ENCODE measurements around the gene LY6G6D.
A peak's percentile ranks its signal among the peaks of the same experiment; 100 is the strongest.

The LY6G6D gene

DNA sequence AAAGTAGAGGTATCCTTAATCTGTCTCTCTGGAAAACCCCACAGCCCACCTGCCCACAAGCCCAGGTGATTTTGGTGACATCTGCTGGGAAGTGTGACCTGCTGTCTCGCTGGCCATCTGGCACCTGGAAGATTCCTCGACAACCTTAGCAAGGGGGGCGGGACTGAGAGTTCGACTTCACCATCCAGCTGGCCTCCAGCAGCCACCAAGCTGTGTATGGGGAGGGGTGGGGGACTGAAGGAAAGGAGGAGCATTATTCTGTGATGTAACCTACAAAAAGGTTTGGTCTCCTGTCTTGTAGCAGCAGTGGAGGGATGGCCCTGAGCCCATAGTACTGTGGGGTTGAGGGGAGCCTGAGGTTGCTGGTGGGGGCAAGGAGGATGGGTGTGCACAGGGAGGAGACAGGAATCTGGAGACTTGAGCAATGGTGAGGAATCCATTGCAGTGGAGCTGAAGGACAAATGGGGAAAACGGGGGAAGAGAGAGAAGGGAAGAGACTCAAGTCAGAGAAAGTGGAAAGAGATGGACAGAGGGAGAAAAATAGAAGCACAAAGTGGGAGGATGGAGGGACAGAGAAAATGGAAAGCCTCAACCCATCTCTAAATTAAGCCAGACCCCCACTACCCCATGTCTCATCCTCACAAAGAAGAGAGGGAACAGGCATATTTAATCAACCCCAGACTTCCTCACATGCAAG, 4.5 kb upstream of the LY6G6D start:
- no peaks in the 10 kb centered on the region for H3K36me3 ChIP-seq
- no peaks in the 10 kb centered on the region for H3K27me3 ChIP-seq
- H3K27ac ChIP-seq = peak overlapping the region in 8 of 11 experiments; percentile 19 to 56 (median 48); a peak in 13 of 22 replicates
- H3K4me2 ChIP-seq = peak overlapping the region; percentile 63 to 86 (median 82)
- peaks cover 50 to 90% (median 74%) of the 10 kb centered on the region in 10 experiments for H3K4me1 ChIP-seq
- no peaks in the 10 kb centered on the region for H4K20me1 ChIP-seq
- H3K9me3 ChIP-seq (replicated peaks in 1 of 11) = no peaks in the 10 kb centered on the region
- TF ChIP-seq Cebpa-rat (IDR thresholded peaks at IDR 0.05) = no peak
- H3K9ac ChIP-seq = peak overlapping the region in 4 of 11 experiments; percentile 4 to 46 (median 21); a peak in 5 of 22 replicates
- H3K4me3 ChIP-seq = peak overlapping the region in 2 of 10 experiments; percentile 21 to 30; a peak in 2 of 20 replicates

DNA sequence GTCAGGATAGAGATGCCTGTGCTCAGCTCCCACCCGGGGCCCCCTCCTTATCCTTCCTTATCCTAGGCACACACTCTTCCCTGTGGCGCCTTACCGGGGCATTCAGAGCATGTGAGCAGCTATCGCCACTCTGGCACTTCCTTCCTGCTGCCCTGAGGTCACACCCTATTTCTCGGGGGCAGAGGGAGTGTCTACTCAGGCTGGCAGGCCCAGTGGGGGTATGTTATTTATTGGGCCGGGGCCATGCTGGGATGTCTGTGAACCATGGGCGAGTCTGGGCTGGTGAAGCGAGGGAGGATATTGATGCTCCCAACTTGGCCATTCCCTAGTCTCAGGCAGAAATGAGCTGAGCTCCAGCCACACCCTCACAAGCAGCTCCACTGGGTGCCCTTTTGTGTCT, 3.9 kb upstream of the LY6G6D start:
- H3K9me3 ChIP-seq (replicated peaks in 1 of 11) = no peaks in the 10 kb centered on the region
- no peaks in the 10 kb centered on the region for H3K36me3 ChIP-seq
- no peaks in the 10 kb centered on the region for H3K27me3 ChIP-seq
- peak overlapping the region; percentile 63 to 86 (median 82) for H3K4me2 ChIP-seq
- H3K4me3 ChIP-seq = peak overlapping the region in 2 of 10 experiments; percentile 21 to 30; a peak in 2 of 20 replicates
- H3K4me1 ChIP-seq = peaks cover 50 to 89% (median 74%) of the 10 kb centered on the region in 10 experiments
- no peak for TF ChIP-seq Cebpa-rat (IDR thresholded peaks at IDR 0.05)
- peak overlapping the region in 4 of 11 experiments; percentile 4 to 46 (median 21); a peak in 7 of 22 replicates for H3K9ac ChIP-seq
- no peaks in the 10 kb centered on the region for H4K20me1 ChIP-seq
- peak overlapping the region in 7 of 11 experiments; percentile 26 to 56 (median 50); a peak in 12 of 22 replicates for H3K27ac ChIP-seq

DNA sequence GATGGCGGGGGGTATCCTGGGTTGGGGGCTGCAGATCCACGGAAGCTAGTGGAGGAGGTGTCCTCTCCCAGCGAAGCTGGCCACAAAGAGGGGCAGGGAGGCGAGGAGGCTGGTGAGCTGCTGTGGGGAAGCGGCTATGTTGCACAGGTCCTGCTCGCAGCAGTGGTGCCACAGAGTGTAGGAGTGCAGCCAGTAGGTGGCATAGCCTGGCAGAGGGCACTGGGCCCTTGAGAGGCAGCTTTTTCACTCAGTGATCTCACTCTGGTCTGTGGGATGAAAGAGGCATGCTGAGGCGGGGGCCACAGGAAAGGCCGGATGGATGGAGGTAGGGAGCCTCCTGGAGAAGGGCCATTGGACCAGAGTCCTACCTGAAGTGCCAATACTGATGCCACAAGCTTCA, 2.9 kb upstream of the LY6G6D start:
- peak overlapping the region; percentile 63 to 86 (median 82) for H3K4me2 ChIP-seq
- peaks cover 48 to 78% (median 64%) of the 10 kb centered on the region in 10 experiments for H3K4me1 ChIP-seq
- H4K20me1 ChIP-seq = no peaks in the 10 kb centered on the region
- H3K4me3 ChIP-seq = no peak overlapping the region
- H3K9ac ChIP-seq = peak overlapping the region in 6 of 11 experiments; percentile 13 to 60 (median 32); a peak in 5 of 22 replicates
- H3K36me3 ChIP-seq = no peaks in the 10 kb centered on the region
- peak overlapping the region in 3 of 11 experiments; percentile 6 to 40 (median 15); a peak in 2 of 22 replicates for H3K27ac ChIP-seq
- no peak for TF ChIP-seq Cebpa-rat (IDR thresholded peaks at IDR 0.05)
- H3K27me3 ChIP-seq = no peaks in the 10 kb centered on the region
- no peaks in the 10 kb centered on the region for H3K9me3 ChIP-seq (replicated peaks in 1 of 11)

DNA sequence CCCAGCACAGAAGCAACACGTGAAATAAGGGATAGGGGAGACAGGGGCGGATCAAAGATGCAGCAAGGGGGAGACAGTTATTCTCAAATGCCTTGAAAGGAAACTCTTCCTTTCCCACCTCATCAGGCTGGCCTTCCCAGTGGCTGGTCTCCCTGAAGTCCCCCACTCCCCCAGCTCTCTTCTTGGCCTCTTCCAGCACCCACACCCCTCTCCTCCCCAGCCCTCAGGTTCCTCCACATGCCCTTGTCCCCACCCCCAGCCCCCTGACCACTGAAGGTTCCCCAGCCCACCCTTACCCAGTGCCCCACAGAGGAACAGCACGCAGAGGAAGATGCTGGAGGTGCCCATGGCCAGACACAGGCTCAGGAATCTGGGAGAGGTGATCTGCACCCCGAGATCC, 1.7 kb upstream of the LY6G6D start:
- Histone ChIP-seq H3K36me3 (no peaks in the 10 kb centered on the region), H3K4me2 (peak overlapping the region; percentile 46 to 68 (median 62); a peak in 20 of 22 replicates), H3K27me3 (no peaks in the 10 kb centered on the region), H3K27ac (peak overlapping the region in 2 of 11 experiments; percentile 34 to 46; a peak in 1 of 22 replicates), H3K9ac (peak overlapping the region in 9 of 11 experiments; percentile 0 to 63 (median 45); a peak in 9 of 22 replicates), H3K4me1 (peaks cover 43 to 67% (median 53%) of the 10 kb centered on the region in 10 experiments), H3K4me3 (no peak overlapping the region), H3K9me3 (replicated peaks in 1 of 11) (no peaks in the 10 kb centered on the region), H4K20me1 (no peaks in the 10 kb centered on the region)
- TF ChIP-seq Cebpa-rat (IDR thresholded peaks at IDR 0.05) = no peak

GRCh38 chr6:31713991-31714684, 1.0 kb upstream of the LY6G6D start:
- no peak for TF ChIP-seq Cebpa-rat (IDR thresholded peaks at IDR 0.05)
- H4K20me1 ChIP-seq = no peaks in the 10 kb centered on the region
- no peak overlapping the region for H3K4me3 ChIP-seq
- no peaks in the 10 kb centered on the region for H3K9me3 ChIP-seq (replicated peaks in 1 of 11)
- no peaks in the 10 kb centered on the region for H3K27me3 ChIP-seq
- H3K36me3 ChIP-seq = no peaks in the 10 kb centered on the region
- H3K4me1 ChIP-seq = peaks cover 43 to 60% (median 51%) of the 10 kb centered on the region in 10 experiments
- peak overlapping the region; percentile 0 to 63 (median 43); a peak in 15 of 22 replicates for H3K9ac ChIP-seq
- peak overlapping the region in 6 of 11 experiments; percentile 7 to 46 (median 18); a peak in 10 of 22 replicates for H3K27ac ChIP-seq
- H3K4me2 ChIP-seq = peak overlapping the region; percentile 46 to 68 (median 62)

- no peak overlapping the region for H3K4me3 ChIP-seq
- no peaks in the 10 kb centered on the region for H3K36me3 ChIP-seq
- H3K27me3 ChIP-seq = no peaks in the 10 kb centered on the region
- TF ChIP-seq Cebpa-rat (IDR thresholded peaks at IDR 0.05) = no peak
- no peak overlapping the region for H3K4me2 ChIP-seq
- H4K20me1 ChIP-seq = no peaks in the 10 kb centered on the region
- H3K9me3 ChIP-seq (replicated peaks in 1 of 11) = no peaks in the 10 kb centered on the region
- peaks cover 14 to 47% (median 36%) of the 10 kb centered on the region in 10 experiments for H3K4me1 ChIP-seq
- H3K27ac ChIP-seq = no peak overlapping the region
- H3K9ac ChIP-seq = no peak overlapping the region
Observed at GRCh38 chr6:31717499-31718222, 2.5 kb downstream of the LY6G6D start.

- Histone ChIP-seq H3K4me1 (peaks cover 15 to 47% (median 36%) of the 10 kb centered on the region in 10 experiments), H3K4me3 (no peak overlapping the region), H3K36me3 (no peaks in the 10 kb centered on the region), H3K27ac (no peak overlapping the region), H4K20me1 (no peaks in the 10 kb centered on the region), H3K4me2 (no peak overlapping the region), H3K27me3 (no peaks in the 10 kb centered on the region), H3K9me3 (replicated peaks in 1 of 11) (no peaks in the 10 kb centered on the region), H3K9ac (no peak overlapping the region)
- no peak for TF ChIP-seq Cebpa-rat (IDR thresholded peaks at IDR 0.05)
Observed at GRCh38 chr6:31718265-31718664, 3.1 kb downstream of the LY6G6D start.

GRCh38 chr6:31719001-31719400, 3.9 kb downstream of the LY6G6D start:
- no peak overlapping the region for H3K4me2 ChIP-seq
- no peak overlapping the region for H3K9ac ChIP-seq
- no peaks in the 10 kb centered on the region for H3K9me3 ChIP-seq (replicated peaks in 1 of 11)
- H3K36me3 ChIP-seq = peaks cover 0 to under 1% (median 0%) of the 10 kb centered on the region in 11 experiments; a peak in 1 of 22 replicates
- peaks cover 18 to 47% (median 38%) of the 10 kb centered on the region in 10 experiments for H3K4me1 ChIP-seq
- H3K27ac ChIP-seq = no peak overlapping the region
- no peak for TF ChIP-seq Cebpa-rat (IDR thresholded peaks at IDR 0.05)
- H3K4me3 ChIP-seq = no peak overlapping the region
- H3K27me3 ChIP-seq = no peaks in the 10 kb centered on the region
- H4K20me1 ChIP-seq = peaks cover 0 to 4% (median 0%) of the 10 kb centered on the region in 11 experiments; a peak in 1 of 22 replicates
